Measurements from ENCODE around the gene C1QBP. TPM values are rescaled to one million over a fixed set of nuclear protein-coding genes. Genes with fewer than 3 reads are reported as not detected.
"Not testable (repeated sequence)": the region's sequence is repeated elsewhere in the genome, so short reads cannot be mapped to it uniquely, and the experiment has no call there.

The C1QBP gene
- total RNA-seq, 1 experiment from 2014 or later: 221 TPM

GRCh38 chr17:5446786-5447185, 7.8 kb upstream of the C1QBP start:
- no peak for DNase-seq
- no peaks in the 10 kb centered on the region for H3K4me1 ChIP-seq
- H3K9me3 ChIP-seq (replicated peaks): no peaks in the 10 kb centered on the region
- no peak overlapping the region for H3K27ac ChIP-seq
- peaks cover 26% of the 10 kb centered on the region for H3K36me3 ChIP-seq
- no peak overlapping the region for H3K4me3 ChIP-seq
- H3K27me3 ChIP-seq: no peaks in the 10 kb centered on the region

DNA sequence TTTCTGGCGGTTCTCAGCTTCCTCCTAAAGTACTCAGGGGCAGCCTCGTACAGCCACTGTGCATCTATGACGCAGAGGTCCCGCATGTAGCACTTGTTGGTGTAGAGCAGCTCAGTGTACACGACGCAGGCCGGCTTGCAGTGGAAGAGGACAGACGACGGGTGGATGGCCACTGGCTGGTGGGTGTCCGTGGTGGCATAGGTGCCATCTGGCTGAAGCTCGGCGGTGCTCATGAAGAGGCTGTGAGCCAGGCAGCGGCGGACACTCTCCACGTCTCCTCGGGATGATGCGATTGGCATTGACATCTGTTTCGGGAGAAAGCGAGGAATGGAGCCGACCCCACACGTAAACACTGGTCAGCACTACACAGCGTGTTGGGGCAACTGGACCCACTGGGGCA, 5.3 kb upstream of the C1QBP start:
- Histone ChIP-seq H3K4me3 (no peak overlapping the region), H3K27ac (no peak overlapping the region), H3K36me3 (peaks cover 26% of the 10 kb centered on the region), H3K27me3 (no peaks in the 10 kb centered on the region), H3K4me1 (no peaks in the 10 kb centered on the region), H3K9me3 (replicated peaks) (no peaks in the 10 kb centered on the region)
- no peak for DNase-seq

- Histone ChIP-seq H3K4me3 (no peak overlapping the region), H3K9me3 (replicated peaks) (no peaks in the 10 kb centered on the region), H3K27ac (no peak overlapping the region), H3K27me3 (no peaks in the 10 kb centered on the region), H3K36me3 (peaks cover 23% of the 10 kb centered on the region), H3K4me1 (no peaks in the 10 kb centered on the region)
- no peak for DNase-seq
Observed at GRCh38 chr17:5443728-5444127, 4.8 kb upstream of the C1QBP start.

DNA sequence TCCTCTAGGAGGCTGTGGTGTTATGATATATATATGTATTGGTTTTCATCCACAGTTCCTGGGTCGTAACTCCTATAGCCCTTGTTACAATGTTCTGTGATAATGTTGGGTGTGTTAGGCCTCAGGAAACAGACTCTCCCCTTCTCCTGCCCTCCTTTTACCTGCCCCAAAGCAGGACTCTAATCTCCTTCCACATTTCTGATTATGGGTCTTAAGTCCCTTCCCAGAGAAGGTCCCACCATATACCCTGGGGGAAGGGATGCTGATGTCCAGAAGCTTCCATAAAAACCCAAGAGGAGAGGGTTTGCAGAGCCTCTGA, 450 bp upstream of the C1QBP start:
- peaks cover 29% of the 10 kb centered on the region for H3K36me3 ChIP-seq
- DNase-seq: no peak
- H3K9me3 ChIP-seq (replicated peaks): no peaks in the 10 kb centered on the region
- no peaks in the 10 kb centered on the region; the same call in 1 of the 2 replicates for H3K4me1 ChIP-seq
- H3K27me3 ChIP-seq: no peaks in the 10 kb centered on the region
- no peak overlapping the region for H3K27ac ChIP-seq
- peak overlapping the region; percentile 79 for H3K4me3 ChIP-seq

GRCh38 chr17:5437721-5438317, 1.1 kb downstream of the C1QBP start:
- Histone ChIP-seq H3K4me3 (peak overlapping the region; percentile 79), H3K27ac (no peak overlapping the region; the same call in 1 of the 2 replicates), H3K9me3 (replicated peaks) (no peaks in the 10 kb centered on the region), H3K4me1 (no peaks in the 10 kb centered on the region; the same call in 1 of the 2 replicates), H3K27me3 (no peaks in the 10 kb centered on the region), H3K36me3 (peaks cover 30% of the 10 kb centered on the region)
- no peak for DNase-seq

GRCh38 chr17:5435781-5436315, 3.1 kb downstream of the C1QBP start:
- H3K4me1 ChIP-seq; H3K9me3 ChIP-seq (replicated peaks); H3K4me3 ChIP-seq; H3K27me3 ChIP-seq; DNase-seq; H3K27ac ChIP-seq: not testable (repeated sequence)
- H3K36me3 ChIP-seq: peaks cover 31% of the 10 kb centered on the region

DNA sequence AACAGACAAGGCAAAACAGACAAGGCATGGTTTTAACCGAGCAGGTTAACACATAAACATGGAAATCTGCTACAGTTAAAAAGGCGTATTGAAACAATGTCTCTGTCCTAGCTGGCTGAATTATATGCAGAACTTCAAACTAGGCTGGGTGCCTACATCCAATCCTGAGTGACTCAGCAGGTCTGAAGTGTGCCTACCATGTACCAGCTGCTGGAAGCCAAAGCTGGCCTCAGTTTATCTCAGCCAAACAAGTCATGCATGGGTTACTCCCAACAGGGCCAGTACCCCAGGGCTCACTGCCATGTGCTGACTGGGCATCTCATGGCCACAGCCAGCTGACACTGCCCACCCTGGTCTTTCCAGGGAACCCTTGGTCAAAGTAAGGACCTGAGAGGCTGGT, 4.0 kb downstream of the C1QBP start:
- no peak overlapping the region for H3K27ac ChIP-seq
- no peaks in the 10 kb centered on the region for H3K27me3 ChIP-seq
- H3K36me3 ChIP-seq: peaks cover 33% of the 10 kb centered on the region
- no peaks in the 10 kb centered on the region; the same call in 1 of the 2 replicates for H3K4me1 ChIP-seq
- no peak overlapping the region for H3K4me3 ChIP-seq
- no peak for DNase-seq
- no peaks in the 10 kb centered on the region for H3K9me3 ChIP-seq (replicated peaks)

GRCh38 chr17:5431949-5432556, 6.9 kb downstream of the C1QBP start:
- DNase-seq: no peak
- Histone ChIP-seq H3K9me3 (replicated peaks) (no peaks in the 10 kb centered on the region), H3K36me3 (peaks cover 33% of the 10 kb centered on the region), H3K27me3 (no peaks in the 10 kb centered on the region), H3K4me1 (no peaks in the 10 kb centered on the region), H3K4me3 (no peak overlapping the region), H3K27ac (no peak overlapping the region)

GRCh38 chr17:5431234-5431633, 7.7 kb downstream of the C1QBP start:
- H3K4me1 ChIP-seq; H3K27ac ChIP-seq; H3K9me3 ChIP-seq (replicated peaks); H3K27me3 ChIP-seq; DNase-seq; H3K4me3 ChIP-seq: not testable (repeated sequence)
- peaks cover 27% of the 10 kb centered on the region for H3K36me3 ChIP-seq

DNA sequence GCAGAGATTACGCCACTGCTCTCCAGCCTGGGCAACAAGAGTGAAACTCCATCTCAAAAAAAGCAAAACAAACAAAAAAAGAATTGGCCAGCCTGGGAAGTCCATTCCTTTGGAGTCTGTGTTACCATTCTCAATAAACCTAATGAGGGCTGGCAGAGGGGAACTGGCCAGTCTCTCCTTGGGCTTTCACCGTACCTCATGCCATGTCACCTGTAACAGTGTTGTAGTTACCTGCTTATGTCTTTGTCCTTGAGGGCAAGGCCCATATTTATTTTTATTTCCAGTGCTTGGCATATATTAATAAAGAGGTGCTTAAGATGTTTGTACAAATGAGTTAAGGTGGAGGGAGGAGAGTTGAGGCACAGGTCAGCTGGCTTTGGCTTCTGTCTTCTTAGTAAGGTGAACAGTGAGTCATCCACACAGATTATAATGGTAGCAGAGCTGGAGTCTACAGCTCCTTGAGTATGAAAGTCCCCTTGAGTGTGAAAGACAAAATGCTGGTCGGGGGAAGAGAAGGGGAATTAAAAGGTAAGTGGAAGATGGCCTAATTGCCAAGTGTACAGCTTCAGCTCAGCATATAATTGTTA, 8.4 kb downstream of the C1QBP start:
- no peaks in the 10 kb centered on the region for H3K27me3 ChIP-seq
- H3K4me1 ChIP-seq: no peaks in the 10 kb centered on the region
- no peak for DNase-seq
- H3K36me3 ChIP-seq: peaks cover 25% of the 10 kb centered on the region
- H3K9me3 ChIP-seq (replicated peaks): no peaks in the 10 kb centered on the region
- no peak overlapping the region for H3K27ac ChIP-seq
- no peak overlapping the region for H3K4me3 ChIP-seq

DNA sequence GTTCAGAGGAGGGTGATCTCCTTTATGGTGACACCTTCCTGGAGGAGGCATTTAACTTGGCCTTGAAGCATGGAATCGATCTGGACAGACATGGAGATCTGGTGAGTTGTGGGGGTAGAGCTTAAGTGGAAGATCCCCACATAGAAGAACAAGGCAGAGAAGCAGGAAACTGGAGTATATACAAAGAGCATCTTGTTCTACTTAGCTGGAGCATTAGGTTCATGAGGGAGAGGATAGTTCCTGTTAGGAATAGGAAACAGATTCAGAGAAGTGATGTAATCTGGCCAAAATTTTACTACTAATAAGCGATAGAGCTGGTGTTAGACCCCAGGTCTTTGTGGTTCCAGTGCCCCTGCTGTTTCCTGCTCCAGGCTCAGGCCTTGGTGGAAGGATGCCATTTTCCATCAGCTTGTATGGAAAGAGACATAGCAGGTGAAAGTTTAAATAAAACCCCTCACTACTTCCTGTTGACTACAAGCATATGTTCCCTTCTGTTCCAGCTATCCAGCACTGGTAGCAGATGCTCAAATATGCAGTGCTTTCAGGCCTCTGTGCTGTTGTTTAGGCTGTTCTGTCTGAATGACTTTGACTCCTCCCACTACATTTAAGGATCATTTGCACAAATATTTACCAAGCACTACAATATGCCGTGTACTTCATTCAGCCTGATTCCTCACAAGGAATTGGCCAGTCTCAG, 9.6 kb downstream of the C1QBP start:
- Histone ChIP-seq H3K36me3 (peaks cover 20% of the 10 kb centered on the region), H3K27ac (no peak overlapping the region), H3K4me3 (no peak overlapping the region), H3K4me1 (no peaks in the 10 kb centered on the region), H3K9me3 (replicated peaks) (no peaks in the 10 kb centered on the region), H3K27me3 (no peaks in the 10 kb centered on the region)
- no peak for DNase-seq

GRCh38 chr17:5425826-5426225, 13.1 kb downstream of the C1QBP start:
- no peak overlapping the region for H3K4me3 ChIP-seq
- no peak for DNase-seq
- H3K4me1 ChIP-seq: no peaks in the 10 kb centered on the region
- no peaks in the 10 kb centered on the region for H3K9me3 ChIP-seq (replicated peaks)
- peaks cover 12% of the 10 kb centered on the region for H3K36me3 ChIP-seq
- H3K27ac ChIP-seq: no peak overlapping the region
- no peaks in the 10 kb centered on the region for H3K27me3 ChIP-seq

- DNase-seq: no peak
- H3K27ac ChIP-seq: no peak overlapping the region
- H3K9me3 ChIP-seq (replicated peaks): no peaks in the 10 kb centered on the region
- H3K4me3 ChIP-seq: no peak overlapping the region
- no peaks in the 10 kb centered on the region for H3K27me3 ChIP-seq
- H3K36me3 ChIP-seq: peaks cover 10% of the 10 kb centered on the region
- H3K4me1 ChIP-seq: no peaks in the 10 kb centered on the region
Observed at GRCh38 chr17:5424909-5425308, 14.0 kb downstream of the C1QBP start.

DNA sequence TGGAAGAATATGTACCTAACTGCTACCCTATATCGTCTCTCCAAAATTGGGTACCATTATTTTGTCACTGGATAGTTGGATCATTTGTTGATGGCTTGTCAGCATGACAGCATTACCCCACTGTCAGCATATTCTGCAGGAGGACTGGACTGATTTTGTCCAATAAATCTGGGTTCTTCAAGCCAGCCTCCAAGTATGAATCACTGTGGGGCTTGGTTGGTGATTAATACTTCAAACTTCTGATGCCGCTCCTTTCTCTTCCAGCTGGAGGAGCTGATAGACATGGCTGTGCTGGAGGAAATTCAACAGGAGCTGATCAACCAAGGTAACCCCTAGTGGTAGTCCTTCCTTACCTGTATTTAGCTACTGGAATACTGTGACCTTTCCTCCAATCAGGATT, 16.4 kb downstream of the C1QBP start:
- Histone ChIP-seq H3K36me3 (peaks cover 10% of the 10 kb centered on the region), H3K4me3 (no peak overlapping the region), H3K9me3 (replicated peaks) (no peaks in the 10 kb centered on the region), H3K27me3 (no peaks in the 10 kb centered on the region), H3K4me1 (no peaks in the 10 kb centered on the region), H3K27ac (no peak overlapping the region)
- DNase-seq: no peak

GRCh38 chr17:5419959-5420653, 18.8 kb downstream of the C1QBP start, which contains the start of gene RPAIN:
RPAIN (plus strand) TSS chr17:5420182; CDS start chr17:5420211, 29 bp downstream.
- Histone ChIP-seq H3K27ac (peak within 1 kb of the TSS; percentile 72), H3K9me3 (replicated peaks) (no peaks in the 10 kb centered on the region), H3K27me3 (no peaks in the 10 kb centered on the region), H3K4me1 (no peaks in the 10 kb centered on the region), H3K36me3 (peaks cover 16% of the 10 kb centered on the region), H3K4me3 (peak within 1 kb of the TSS; percentile 81)
- peak; percentile 80 to 85 for DNase-seq

Data from SJCRH30 (cell line).